GM21447 (cell line): ENCODE measurements around the gene KDM2A.
"Not testable (repeated sequence)": the region's sequence is repeated elsewhere in the genome, so short reads cannot be mapped to it uniquely, and the experiment has no call there.

Source experiments
- ATAC-seq: cut with Tn5 transposase; IDR thresholded peaks from one replicate; pipeline ENCODE4 v1.9.1; 2021; ENCODE audit not compliant: unreplicated experiment

KDM2A gene

DNA sequence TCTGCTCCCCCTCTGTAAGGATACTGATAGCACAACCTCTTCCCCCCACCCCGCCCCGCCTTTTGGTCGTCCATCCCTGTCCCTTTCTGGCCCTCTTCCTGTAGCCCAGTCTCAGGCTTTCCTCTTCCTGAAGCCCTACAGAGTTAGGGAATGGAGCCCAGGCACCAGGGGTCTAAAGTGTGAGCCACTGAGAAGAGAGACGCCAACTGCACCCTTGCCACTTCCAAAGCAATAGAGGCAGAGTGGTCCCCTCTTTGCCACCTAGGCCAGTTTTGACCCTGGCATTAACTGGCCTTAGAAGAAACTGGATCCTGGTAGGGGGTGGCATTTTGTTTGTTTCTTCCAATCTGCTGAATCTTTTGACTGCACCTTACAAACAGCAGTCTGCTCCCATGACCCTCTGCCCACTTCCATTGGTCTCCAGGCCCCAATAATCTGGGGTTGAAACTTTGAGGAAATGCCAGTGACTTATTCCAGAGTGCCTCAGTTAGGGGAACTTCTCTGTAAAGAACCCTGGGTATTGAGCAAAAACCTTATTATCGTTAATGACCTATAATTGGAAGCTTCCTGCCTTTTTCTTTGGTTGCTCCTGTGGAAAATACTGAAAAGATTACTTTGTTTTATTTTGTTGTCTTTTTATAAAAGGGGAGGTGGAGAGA lies 137.5 kb downstream of the KDM2A start:
- ATAC-seq, result no peak

GRCh38 chr11:67260406-67260805 lies 141.3 kb downstream of the KDM2A start:
- no peak for ATAC-seq

GRCh38 chr11:67260885-67261639 lies 142.0 kb downstream of the KDM2A start:
- not testable (repeated sequence) for ATAC-seq

- no peak for ATAC-seq
These were observed 142.5 kb downstream of the KDM2A start for GRCh38 chr11:67261640-67261945.

DNA sequence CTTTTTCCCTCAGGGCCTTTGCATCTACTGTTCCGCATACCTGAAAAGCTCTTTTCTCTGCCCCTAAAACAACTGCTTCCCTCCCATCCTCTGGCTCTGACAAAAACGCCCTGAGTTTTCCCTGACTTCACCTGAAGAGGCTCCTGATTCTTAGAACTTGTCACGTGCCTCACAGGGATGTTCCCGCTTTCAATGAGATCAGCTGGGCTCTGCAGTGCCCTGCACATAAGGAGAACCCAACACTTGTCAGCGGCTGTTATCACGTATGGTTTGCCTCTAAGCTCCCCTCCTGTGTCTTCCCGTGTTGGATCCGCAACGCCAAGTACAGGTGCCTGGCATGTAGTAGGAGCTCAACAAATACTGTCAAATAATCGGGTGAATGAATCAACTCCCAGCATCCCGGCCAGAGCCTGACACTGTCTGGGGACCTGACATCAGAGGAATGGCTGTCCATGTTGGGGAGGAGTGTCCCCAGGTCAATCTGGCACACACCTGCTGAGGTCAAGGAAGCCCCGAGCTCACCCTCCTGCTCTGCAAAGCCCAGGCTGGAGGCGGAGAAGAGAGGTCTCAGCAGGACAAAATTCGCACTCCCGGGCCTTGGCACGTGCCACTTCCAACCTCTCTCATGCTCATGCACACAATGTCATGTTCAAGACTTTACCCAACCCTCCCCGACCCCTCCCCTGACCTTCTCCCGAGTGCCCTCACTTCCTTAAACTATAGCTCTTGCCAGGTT lies 143.1 kb downstream of the KDM2A start:
- ATAC-seq, result no peak

- ATAC-seq, result no peak
These were observed 143.9 kb downstream of the KDM2A start for GRCh38 chr11:67262731-67263675.

GRCh38 chr11:67264260-67264659 lies 145.2 kb downstream of the KDM2A start:
- ATAC-seq, result no peak

GRCh38 chr11:67264877-67265632 lies 146.0 kb downstream of the KDM2A start:
- no peak for ATAC-seq

DNA sequence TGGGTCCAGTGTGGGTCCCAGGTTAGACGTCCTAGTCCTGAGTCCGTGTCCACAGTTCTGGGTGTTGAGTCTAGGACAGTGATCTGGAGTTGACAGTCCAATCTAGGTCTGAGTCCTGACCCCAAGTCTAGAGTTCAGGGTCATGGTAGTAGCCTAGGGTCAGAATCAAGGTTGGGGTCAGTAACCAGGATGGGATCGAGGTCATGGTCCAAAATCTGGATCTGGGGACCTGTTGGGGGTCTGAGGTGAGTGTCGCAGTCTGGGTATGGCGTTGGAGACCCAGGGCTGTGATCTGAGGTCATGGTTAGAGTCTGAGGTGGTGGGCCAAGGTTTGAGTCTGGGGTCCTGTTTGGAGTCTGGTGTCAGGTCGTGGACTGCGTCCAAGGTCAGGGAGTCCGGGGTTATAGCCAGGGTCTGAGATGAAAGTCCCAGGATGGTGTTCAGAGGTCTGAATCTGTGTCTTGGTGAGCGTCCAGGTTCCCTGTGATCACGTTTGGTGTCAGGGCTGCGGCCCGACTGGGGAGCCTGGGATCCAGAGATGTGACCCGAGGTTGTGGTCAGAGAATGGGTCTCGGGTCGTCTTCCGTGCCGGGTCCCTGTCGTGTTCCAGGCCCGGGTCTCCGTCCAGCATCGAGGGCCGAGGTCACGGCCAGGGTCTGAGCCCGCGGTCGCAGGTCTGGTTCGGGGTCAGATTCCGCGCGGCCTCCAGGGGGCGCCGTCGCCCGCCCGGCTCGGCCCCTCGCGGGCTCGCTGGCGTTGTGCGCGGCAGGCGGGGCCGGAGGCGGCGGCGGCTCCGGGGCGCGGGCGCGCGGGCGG lies 146.8 kb downstream of the KDM2A start:
- ATAC-seq, result no peak

DNA sequence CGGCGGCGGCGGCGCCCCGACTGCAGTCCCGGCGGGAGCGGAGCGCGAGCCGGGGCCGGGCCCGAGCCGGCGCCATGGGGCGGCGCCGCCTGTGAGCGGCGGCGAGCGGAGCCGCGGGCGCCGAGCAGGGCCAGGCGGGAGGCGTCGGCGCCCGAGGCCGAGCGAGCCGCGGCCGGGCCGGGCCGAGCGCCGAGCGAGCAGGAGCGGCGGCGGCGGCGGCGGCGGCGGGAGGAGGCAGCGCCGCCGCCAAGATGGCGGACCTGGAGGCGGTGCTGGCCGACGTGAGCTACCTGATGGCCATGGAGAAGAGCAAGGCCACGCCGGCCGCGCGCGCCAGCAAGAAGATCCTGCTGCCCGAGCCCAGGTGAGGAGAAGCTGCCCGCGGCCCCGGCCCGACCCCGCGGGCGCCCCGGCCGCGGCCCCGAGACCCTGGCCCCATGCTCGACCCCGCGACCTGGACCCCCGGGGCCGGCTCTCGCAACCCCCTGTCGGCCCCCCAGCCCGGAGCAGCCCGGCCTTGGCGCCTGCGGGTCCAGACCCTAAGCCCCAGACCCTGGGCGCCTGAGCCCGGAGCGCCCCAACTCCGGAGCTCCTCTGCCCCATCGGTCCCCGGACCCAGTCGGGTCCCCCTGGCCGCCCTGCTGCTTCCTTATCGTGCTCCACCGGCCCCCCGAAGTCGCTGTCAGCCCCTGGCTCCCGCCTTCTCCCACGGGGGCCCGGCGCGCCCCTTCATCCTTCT lies 147.6 kb downstream of the KDM2A start, which contains the start of gene GRK2:
Gene GRK2 (plus strand): TSS at position 25 of the 739 bp plus-strand sequence. CDS start 227 bp downstream, at position 252.
- ATAC-seq, result no peak

DNA sequence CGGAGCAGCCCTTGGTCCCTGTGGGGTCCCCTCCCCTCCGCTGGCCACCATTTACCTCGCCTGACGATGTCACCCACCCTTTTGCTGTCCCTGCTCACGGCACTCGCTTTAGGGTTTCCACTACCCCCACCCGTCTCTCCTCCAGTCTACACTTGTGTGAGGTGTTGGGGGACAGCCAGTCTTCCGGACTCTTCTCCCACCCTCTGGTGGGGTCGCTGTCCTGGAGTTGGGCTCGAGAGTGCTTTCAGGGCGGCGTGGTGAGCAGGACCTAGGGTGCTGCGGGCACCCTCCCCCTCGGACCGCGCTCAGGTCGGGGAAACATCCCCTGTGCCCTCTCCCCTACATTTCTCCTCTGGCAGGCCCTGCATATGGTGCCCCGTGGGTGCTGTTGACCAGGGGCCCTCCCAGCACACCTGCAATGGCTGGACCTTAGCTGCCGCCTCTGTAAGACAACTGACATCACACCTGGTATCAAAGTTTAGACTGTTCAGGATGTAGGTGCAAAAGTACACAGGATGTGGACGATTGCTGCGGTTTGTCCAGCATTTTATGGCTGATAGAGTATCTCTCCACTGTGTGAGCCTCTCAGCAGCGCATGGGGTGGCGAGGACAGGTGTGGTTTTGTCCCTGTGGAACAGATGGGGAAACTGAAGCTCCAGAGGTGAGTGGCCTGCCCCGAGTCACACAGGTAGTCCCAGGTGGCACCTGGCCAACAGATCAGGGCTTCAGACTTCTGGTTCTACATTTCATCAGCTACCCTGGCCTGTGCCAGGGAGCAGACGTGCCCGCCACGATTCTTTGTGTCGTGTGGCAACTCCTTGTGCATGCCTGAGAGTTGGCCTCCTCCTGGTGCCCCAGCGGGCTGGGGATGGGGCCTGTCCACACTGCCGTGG lies 148.4 kb downstream of the KDM2A start:
- ATAC-seq, result no peak

DNA sequence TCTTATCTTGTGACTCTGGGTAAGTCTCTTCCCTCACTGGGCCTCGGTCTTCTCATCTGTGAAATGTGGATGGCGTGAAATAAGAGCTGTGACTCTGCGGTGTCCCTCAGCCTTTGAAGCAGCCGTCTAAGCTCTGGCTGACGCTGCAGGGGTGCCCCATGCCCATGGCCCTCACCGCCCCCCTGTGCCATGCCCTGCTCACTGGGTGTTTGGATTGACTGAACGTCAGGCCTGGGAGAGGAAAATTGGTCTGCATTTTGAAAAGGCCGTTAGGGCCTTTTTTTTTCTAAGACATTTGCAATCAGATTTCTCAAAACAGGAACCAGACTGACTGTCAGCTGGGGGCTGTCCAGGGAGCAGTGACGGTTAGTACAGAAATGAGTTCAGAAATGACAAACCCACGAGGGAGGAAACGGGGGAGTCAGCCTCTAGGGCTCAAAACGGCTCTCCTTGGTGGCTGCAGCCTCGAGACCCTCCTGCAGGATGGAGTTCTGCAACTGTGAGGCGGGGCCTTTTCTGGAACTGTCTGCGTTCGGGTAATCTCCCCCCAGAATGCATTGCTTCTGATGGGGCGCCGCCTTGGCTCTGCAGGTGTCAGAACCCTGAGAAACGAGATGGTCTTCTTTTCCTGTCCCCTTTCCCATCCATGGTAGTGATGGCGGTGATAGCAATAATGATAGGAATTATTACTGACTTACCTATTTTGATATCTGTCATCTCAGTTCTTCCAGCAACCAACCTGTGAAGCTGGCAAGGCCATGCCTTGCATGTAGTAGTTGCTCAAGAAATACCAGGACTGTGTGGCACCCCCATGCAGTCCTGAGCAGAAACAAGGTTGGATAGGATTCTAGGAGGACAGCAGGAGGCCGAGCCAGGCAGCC lies 149.3 kb downstream of the KDM2A start:
- peak; percentile 53 for ATAC-seq

GRCh38 chr11:67268962-67269268 lies 149.9 kb downstream of the KDM2A start:
- no peak for ATAC-seq

DNA sequence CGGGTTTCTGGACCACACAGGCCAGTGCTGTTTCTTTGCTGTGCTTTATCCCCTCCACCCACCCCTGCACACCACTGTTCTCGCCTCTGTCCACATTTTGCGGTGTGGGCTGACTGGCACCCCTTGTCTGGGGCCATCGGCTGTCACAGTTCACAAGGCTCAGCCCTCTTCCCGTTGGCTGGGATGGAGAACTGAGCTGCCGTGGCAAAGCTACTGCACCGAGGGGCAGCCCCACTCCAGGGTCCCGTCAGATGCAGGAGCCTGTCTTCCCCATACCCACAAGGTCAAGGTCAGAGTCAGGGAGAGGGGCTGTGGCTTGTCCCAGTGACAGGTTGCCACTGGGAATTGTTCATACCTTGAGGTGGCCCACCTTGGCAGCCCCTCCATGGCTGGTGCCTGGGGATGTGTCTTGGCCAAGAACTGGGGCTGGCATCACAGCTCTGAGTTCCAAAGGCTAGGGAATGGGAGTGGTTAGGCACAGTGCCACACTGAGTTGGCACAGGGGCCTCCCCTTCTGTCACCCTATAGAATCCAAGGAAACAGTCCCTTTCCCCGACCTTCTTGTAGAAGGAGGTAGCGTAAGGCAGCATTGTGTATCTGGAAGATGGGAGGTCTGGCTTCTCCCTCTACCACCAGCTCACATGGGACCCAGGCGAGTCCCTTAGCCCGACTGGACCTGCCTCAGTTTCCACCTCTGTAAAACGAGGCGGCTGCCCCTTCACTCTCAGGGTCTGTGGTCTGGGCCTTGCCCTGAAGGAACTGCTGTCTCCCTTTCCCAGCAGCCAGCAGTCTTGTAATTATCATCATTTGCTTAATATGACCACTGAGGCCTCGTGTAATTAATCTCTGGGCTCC lies 150.6 kb downstream of the KDM2A start:
- no peak for ATAC-seq

GRCh38 chr11:67270256-67271204 lies 151.5 kb downstream of the KDM2A start:
- no peak for ATAC-seq
